Natural killer cell (primary cell): ENCODE measurements around the gene HABP2. TPM values are rescaled to one million over a fixed set of nuclear protein-coding genes. Genes with fewer than 3 reads are reported as not detected.

Source experiments
- ATAC-seq, 3 donors: fragments of 150-1000 bp in 2 of 3; fragments of 200-7000 bp in 1 of 3; cut with Tn5 transposase; 1 replicate in 1 of 3; 2 replicates in 2 of 3; pipeline ENCODE4 v1.10.0; 2021; ENCODE audit warnings: mild to moderate bottlenecking in 2 of 3, moderate library complexity in 2 of 3
- DNase-seq, 2 donors: peaks; one replicate each; pipeline versions ENCODE4 v3.0.0 to v3.0.0-alpha.2; 2013 to 2021; ENCODE audit warnings: mixed read lengths in 1 of 2
- H3K27ac ChIP-seq: one replicate; pipeline ENCODE4 v1.5.1; 2013; ENCODE audit warnings: mild to moderate bottlenecking, low read length
- H3K27me3 ChIP-seq: one replicate; pipeline ENCODE4 v1.6.1; 2013; ENCODE audit warnings: low read length; ENCODE audit not compliant: control insufficient read depth, insufficient read depth
- H3K36me3 ChIP-seq: one replicate; pipeline ENCODE4 v1.6.1; 2013; ENCODE audit warnings: low read length; ENCODE audit not compliant: control insufficient read depth, insufficient read depth
- H3K4me1 ChIP-seq: one replicate; pipeline ENCODE4 v1.6.1; 2013; ENCODE audit warnings: low read length; ENCODE audit not compliant: control insufficient read depth, insufficient read depth
- H3K4me3 ChIP-seq: one replicate; pipeline ENCODE4 v1.5.1; 2013; ENCODE audit warnings: low read length
- H3K9me3 ChIP-seq: one replicate; pipeline ENCODE4 v1.6.1; 2013; ENCODE audit warnings: low read length; ENCODE audit not compliant: control insufficient read depth, insufficient read depth
- H3K27ac Mint-ChIP-seq, 2 donors: one replicate each; pipeline ENCODE4 v1.8.0; 2022; ENCODE audit warnings: mild to moderate bottlenecking in 2 of 2, mixed read lengths in 2 of 2, moderate library complexity in 1 of 2
- H3K27me3 Mint-ChIP-seq, 2 donors: one replicate each; pipeline ENCODE4 v1.8.0; 2022; ENCODE audit warnings: low read depth in 2 of 2, mixed read lengths in 2 of 2
- H3K36me3 Mint-ChIP-seq: one replicate; pipeline ENCODE4 v1.8.0; 2022; ENCODE audit warnings: mixed read lengths
- H3K4me1 Mint-ChIP-seq, 2 donors: one replicate each; pipeline ENCODE4 v1.8.0; 2022; ENCODE audit warnings: mixed read lengths in 2 of 2
- H3K4me3 Mint-ChIP-seq: one replicate; pipeline ENCODE4 v1.8.0; 2022; ENCODE audit warnings: mild to moderate bottlenecking, moderate library complexity, mixed read lengths
- H3K9me3 Mint-ChIP-seq, 2 donors: one replicate each; pipeline ENCODE4 v1.8.0; 2022; ENCODE audit warnings: mixed read lengths in 2 of 2
- WGBS: methylation state at CpG from one replicate; pipeline ENCODE4 v1.1.7; 2013; ENCODE audit warnings: missing lambda C conversion rate; ENCODE audit not compliant: insufficient coverage; 5-methylcytosine and 5-hydroxymethylcytosine counted together
- intact Hi-C: fragments of 100-400 bp; cut with micrococcal nuclease; formaldehyde crosslinking; loops from one replicate; pipeline ENCODE4 v1.14.2; 2022
- total RNA-seq, 4 donors: library from RNA; stranded (reverse); fragments of 120-200 nt in 1 of 4; gene quantifications; one replicate each; pipeline versions ENCODE4 v1.2.3 to v1.2.4, GENCODE V29; 2013 to 2022
- TF ChIP-seq, protein P1 (sequence below): fragments of 200-600 bp; IDR thresholded peaks from one replicate; pipeline ENCODE4 v1.8.0; 2022; ENCODE audit warnings: antibody characterized with exemption

The HABP2 gene
- total RNA-seq, 3 donors from 2014 or later (not counting 1 experiment from before 2014, with no cell fraction given) = not detected

DNA sequence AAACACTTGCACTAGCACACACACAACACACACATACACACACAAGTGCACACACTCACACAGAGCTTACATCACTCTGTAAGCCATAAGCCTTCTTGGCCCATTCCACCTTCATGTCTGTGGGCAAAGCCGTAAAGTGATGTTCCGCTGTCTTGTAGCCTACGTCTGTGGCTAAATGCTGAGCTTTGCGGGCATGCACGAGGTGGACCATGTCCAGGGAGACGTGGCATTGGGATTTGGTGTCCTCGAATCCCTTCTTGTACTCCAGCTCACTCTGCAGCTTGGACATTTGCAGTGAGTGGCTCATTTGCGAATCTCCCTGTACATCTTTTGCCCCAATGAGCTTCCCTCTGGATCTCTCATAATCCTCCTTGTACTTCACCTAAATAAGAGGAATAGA is 68.9 kb downstream of the HABP2 start:
- Histone ChIP-seq H3K4me1 (no peaks in the 10 kb centered on the region), H3K4me3 (no peak overlapping the region), H3K27me3 (peaks cover 2% of the 10 kb centered on the region), H3K9me3 (no peaks in the 10 kb centered on the region), H3K36me3 (no peaks in the 10 kb centered on the region), H3K27ac (no peak overlapping the region)
- H3K36me3 Mint-ChIP-seq = no peaks in the 10 kb centered on the region
- H3K9me3 Mint-ChIP-seq = no peaks in the 10 kb centered on the region
- intact Hi-C loops = no loop called here
- TF ChIP-seq, protein P1, sequence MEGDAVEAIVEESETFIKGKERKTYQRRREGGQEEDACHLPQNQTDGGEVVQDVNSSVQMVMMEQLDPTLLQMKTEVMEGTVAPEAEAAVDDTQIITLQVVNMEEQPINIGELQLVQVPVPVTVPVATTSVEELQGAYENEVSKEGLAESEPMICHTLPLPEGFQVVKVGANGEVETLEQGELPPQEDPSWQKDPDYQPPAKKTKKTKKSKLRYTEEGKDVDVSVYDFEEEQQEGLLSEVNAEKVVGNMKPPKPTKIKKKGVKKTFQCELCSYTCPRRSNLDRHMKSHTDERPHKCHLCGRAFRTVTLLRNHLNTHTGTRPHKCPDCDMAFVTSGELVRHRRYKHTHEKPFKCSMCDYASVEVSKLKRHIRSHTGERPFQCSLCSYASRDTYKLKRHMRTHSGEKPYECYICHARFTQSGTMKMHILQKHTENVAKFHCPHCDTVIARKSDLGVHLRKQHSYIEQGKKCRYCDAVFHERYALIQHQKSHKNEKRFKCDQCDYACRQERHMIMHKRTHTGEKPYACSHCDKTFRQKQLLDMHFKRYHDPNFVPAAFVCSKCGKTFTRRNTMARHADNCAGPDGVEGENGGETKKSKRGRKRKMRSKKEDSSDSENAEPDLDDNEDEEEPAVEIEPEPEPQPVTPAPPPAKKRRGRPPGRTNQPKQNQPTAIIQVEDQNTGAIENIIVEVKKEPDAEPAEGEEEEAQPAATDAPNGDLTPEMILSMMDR = no peak
- ATAC-seq (no peak), DNase-seq (no peak)
- 87% methylated on average over 8 of the region's 8 CpGs for WGBS
- peaks cover 7 to 38% of the 10 kb centered on the region in 2 donors for H3K27me3 Mint-ChIP-seq
- no peaks in the 10 kb centered on the region for H3K4me1 Mint-ChIP-seq
- no peak overlapping the region for H3K4me3 Mint-ChIP-seq
- no peak overlapping the region for H3K27ac Mint-ChIP-seq

DNA sequence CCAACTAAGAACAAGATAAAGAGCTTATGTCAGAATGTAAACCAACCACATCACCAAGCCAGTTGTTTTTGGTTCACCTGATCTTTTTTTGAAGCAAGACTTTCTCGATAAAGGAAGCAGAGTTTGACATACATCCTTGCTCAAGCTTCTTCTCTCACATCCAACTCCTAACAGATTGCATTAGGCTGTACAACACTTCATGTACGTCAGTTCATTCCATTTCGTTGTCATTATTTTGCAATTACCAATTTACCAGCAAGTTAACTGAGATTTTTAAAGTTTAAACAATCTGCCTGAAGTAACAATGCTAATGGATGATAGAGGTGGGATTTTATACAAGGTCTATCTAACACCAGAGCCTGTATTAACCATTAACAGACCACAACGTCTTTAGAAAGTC is 70.0 kb downstream of the HABP2 start:
- Mint-ChIP-seq H3K27ac (no peak overlapping the region), H3K27me3 (peaks cover 5 to 28% of the 10 kb centered on the region in 2 donors), H3K4me3 (no peak overlapping the region), H3K9me3 (no peaks in the 10 kb centered on the region), H3K4me1 (no peaks in the 10 kb centered on the region), H3K36me3 (no peaks in the 10 kb centered on the region)
- TF ChIP-seq, protein P1 = no peak
- no peak overlapping the region for H3K4me3 ChIP-seq
- no peak overlapping the region for H3K27ac ChIP-seq
- no peak for ATAC-seq
- WGBS = 78% methylated on average over 3 of the region's 4 CpGs
- H3K4me1 ChIP-seq = no peaks in the 10 kb centered on the region
- H3K27me3 ChIP-seq = no peaks in the 10 kb centered on the region
- DNase-seq = no peak
- no peaks in the 10 kb centered on the region for H3K36me3 ChIP-seq
- H3K9me3 ChIP-seq = no peaks in the 10 kb centered on the region
- intact Hi-C loops = no loop called here

DNA sequence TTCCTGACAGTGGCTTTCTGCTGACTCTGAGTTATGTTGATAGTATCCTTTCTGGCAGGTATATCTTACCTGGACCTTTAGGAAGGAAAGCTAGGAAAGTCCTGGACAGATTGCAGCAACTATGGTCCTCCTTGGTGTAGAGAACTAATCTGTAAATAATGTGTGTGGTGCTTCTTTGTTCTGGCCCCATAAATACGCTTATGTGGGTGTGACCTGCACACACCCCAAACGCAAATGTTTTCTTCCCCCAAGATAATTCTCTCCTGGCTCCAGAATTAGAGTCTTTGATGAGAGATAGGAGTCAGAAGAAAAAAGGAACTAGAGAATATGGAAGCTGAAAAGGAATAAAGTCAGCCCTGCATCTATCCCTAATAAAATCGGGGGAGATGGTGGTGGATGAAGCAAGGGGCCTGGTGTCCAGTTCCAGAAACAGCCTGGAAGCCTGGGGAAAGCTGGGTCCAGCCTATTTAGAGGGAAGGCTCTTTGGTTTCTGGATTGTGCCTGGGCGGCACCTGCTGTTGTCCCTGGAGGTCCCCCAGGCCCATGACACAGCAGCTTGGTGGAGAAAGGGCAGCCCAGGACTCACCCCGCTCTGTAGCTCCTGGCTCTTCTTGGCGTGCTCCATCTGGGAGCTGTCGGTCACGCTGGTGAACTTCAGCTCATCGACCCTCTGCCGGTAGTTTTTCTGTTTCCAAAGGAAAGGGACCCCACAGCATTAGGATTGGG is 72.8 kb downstream of the HABP2 start:
- ATAC-seq (no peak), DNase-seq (no peak)
- Histone ChIP-seq H3K4me1 (no peaks in the 10 kb centered on the region), H3K4me3 (no peak overlapping the region), H3K36me3 (no peaks in the 10 kb centered on the region), H3K9me3 (no peaks in the 10 kb centered on the region), H3K27me3 (no peaks in the 10 kb centered on the region), H3K27ac (no peak overlapping the region)
- no peaks in the 10 kb centered on the region for H3K36me3 Mint-ChIP-seq
- intact Hi-C loops = no loop called here
- 86% methylated on average over 8 of the region's 10 CpGs for WGBS
- H3K9me3 Mint-ChIP-seq = no peaks in the 10 kb centered on the region
- no peak overlapping the region for H3K4me3 Mint-ChIP-seq
- TF ChIP-seq, protein P1 = no peak
- H3K27me3 Mint-ChIP-seq = peaks cover 5 to 25% of the 10 kb centered on the region in 2 donors
- H3K4me1 Mint-ChIP-seq = no peaks in the 10 kb centered on the region
- no peak overlapping the region for H3K27ac Mint-ChIP-seq
